ENCODE data around the gene GNAI3. TPM values are rescaled to one million over a fixed set of nuclear protein-coding genes. Genes with fewer than 3 reads are reported as not detected.

Gene GNAI3
- total RNA-seq, 1 donor from 2014 or later = 18.7 TPM

DNA sequence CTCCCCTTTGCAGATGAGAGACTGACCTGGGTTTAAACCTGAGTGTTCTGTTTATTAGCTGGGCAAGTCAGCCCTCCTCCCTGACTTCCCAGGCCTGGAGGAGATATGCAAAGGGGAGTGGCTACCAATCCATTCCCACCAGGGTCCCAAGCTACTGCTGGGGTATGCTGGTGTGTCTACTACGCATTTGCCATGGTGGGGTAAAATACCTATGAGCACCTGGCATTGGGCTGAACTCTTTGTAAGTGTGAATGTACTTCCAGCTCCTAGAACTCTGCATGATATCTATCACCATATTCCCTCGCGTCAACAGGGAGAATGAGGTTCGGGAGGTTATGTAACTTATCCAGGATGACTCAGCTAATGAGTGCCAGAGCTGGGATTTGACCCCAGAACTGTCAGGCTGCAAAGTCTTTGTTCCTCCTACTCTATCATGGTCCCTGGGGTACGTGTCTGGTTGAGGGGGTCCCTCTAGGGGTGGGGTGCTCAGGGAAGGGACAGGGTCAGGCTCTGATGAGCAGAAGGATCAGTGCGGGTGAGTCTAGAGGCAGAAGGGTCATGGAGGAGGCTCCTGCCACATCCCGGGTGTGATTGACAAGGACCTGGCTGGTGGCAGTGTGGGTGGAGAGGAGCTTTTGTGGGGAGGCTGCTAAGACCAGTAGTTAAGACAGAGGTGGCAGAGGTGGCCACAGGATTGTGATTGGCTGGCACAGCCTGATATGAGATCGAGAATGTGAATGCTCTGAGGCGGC, 88.0 kb downstream of the GNAI3 start:
- DNase-seq (ENCODE audit: low read depth, low spot score) = no peak

GRCh38 chr1:109637446-109637845, 89.0 kb downstream of the GNAI3 start:
- no peak for DNase-seq (ENCODE audit: low read depth, low spot score)

GRCh38 chr1:109639063-109639840, 90.8 kb downstream of the GNAI3 start:
- DNase-seq (ENCODE audit: low read depth, low spot score) = no peak

- DNase-seq (ENCODE audit: low read depth, low spot score) = no peak
Observed at GRCh38 chr1:109639841-109640184, 91.4 kb downstream of the GNAI3 start.

DNA sequence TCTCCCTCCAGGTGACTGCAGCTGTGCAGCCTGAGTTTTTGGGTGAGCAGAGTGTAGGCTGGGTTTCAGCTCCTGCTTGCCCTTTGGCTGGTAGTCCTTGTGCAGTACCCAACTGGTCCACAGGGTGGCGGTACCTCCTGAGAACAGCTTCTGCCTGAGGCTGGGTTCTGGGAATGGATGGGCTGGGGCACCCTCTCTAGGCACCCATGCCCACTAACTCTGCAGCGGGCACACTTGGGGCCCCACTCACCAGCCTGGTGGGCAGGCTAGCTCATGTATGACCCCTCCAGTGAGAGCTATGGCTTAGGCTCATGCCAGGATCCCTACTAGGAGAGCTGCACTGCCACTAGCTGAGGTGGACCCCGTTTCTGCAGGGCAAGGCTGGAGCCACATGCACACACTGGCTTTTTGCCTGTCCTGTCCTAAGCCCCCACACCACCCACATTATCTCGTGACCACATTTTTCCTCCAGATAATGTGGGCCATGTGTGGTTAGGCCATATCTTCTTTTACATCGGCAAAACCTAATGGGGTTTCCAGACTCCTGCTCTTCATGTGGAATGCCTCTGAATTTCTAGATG, 92.0 kb downstream of the GNAI3 start:
- DNase-seq (ENCODE audit: low read depth, low spot score) = no peak

DNA sequence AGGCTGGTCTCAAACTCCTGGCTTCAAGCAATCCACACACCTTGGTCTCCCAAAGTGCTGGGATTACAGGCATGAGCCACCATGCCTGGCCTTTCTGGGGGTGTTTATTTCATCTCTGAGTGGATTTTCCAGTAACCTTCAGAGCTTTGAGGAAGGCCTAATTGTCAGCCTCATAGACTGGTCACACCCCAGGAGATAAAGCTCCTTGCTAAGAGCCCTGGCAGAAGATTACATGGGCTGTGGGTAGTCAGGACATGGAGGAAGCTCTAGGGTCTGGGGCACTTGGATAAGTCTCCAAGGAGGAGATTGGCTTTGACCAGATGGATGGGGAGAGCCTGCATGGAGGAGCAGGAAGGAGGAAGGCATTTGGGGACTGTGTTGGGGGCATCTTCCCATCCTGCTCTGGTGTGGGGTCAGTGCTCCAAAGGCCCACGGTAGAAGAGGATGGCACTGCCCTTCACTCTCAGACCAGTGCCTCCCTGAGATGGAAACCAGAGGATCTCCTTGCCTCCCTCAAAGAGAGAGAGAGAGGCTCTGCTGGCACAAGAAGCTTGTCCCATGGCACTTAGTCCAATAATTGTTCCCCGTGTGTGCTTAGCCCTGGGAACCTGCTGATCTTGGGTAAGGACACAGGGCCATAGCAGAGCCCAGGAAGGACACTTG, 92.8 kb downstream of the GNAI3 start:
- DNase-seq (ENCODE audit: low read depth, low spot score) = no peak

DNA sequence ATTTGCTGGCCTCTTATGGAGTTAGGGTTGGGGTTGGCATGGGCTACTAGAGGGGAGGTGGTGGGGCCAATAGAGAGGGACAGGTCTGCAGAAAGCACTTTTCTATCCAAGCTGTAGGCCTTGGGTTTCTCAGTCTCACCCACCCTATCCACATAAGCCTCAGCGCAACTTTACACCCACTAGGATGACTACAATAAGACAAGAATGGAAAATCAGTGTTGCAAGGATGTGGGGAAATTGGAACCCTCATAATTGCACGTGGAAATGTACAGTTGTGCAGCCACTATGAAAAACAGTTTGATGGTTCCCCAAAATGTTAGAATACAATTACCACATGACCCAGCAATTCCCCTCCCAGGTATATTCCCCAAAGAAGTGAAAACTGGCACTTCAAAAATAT, 93.4 kb downstream of the GNAI3 start:
- DNase-seq (ENCODE audit: low read depth, low spot score) = no peak

DNA sequence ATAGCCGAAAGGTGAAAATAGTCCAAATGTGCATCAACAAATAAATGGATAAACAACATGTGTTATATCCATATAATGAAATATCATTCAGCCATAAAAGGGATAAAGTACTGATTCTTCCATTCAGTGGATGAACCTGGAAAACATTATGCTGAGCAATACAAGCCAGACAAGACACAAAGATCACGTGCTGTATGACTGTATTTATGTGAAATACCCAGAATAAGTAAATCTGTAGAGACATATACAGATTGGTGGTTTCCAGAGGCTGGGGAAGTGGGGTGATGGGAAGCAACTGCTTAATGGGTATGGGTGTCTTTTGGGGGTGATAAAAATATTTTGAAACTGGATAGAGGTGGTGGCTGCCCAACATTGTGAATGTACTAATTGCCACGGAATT, 94.2 kb downstream of the GNAI3 start:
- no peak for DNase-seq (ENCODE audit: low read depth, low spot score)

DNA sequence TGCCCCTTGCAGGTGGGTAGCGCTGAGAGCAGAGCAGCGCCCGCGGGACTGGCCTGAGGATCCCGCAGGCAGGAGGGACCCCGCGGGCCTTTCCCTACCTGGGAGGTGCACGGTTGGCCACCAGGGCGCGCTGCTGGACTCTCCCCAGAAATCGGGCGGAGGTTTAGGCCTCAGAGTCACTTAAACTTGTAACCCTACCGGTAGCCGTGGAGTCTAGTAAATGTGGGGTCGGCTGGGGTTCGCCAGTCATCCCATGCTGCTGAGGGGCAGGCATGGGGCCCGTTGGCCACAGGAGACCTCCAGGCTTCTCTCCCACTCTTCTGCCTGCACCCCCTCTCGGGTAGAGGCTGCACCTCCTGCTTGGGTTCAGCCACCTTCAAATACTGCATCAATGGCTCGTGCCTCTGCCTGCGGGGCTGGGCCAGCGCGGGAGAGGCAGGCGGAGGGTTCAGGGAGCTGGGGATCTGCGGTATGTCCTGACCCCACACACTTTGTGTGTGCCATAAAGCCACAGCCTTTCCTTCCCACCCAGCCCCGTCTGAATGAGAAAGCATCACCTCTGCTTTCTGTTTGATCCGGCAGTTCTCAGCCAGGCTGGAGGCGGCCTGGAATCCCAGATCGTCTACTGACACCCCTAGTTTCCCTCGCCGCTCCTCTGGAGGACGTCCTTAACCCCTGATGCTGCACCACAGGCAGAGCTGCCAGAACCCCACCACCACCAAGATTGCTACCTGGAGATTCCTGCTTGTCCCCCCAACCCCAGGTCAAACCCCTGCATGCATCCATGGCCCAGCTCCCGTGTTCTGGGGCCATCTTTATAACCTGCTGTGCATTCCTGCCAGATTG, 95.2 kb downstream of the GNAI3 start:
- no peak for DNase-seq (ENCODE audit: low read depth, low spot score)

DNA sequence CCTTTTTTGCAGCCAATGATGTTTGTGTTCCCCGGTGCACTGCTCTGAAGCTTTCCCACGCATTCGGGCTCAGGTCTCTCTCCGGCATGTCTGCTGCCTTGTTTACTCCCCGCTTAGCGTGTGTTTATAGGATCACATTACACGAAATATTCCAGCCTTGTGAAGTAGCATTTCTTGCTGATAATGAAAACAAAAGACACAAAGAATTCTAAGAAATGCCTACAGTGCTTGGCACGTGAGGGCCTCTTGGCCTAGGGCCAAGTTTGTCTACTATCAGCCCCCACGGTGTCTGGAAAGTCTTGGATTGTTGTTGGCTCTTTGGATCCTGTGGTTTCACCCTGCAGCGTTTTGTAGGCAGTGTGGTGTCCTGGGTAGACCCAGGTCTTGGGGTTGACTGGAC, 96.3 kb downstream of the GNAI3 start:
- no peak for DNase-seq (ENCODE audit: low read depth, low spot score)

GRCh38 chr1:109649491-109649914, 101.1 kb downstream of the GNAI3 start:
- no peak for DNase-seq (ENCODE audit: low read depth, low spot score)

DNA sequence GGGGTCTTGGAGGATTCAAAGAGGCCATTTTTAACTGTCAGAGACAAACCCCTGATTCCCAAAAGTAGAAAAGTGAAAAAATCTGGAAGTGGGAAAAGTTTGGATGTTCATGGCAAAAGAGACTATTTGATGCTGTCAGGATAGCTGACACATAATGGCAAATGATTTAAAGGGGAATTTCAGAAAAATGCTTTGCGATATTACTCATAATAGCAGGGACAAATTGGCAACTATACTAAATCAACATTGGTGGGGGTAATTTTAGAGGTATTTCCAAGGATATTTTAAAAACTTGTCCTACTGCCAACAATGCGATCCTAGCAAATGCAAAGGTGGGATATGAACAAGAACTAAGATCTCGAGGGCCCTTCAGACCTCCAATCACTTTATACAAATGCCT, 102.2 kb downstream of the GNAI3 start:
- no peak for DNase-seq (ENCODE audit: low read depth, low spot score)

GRCh38 chr1:109652402-109652801, 104.0 kb downstream of the GNAI3 start:
- DNase-seq (ENCODE audit: low read depth, low spot score) = no peak

DNA sequence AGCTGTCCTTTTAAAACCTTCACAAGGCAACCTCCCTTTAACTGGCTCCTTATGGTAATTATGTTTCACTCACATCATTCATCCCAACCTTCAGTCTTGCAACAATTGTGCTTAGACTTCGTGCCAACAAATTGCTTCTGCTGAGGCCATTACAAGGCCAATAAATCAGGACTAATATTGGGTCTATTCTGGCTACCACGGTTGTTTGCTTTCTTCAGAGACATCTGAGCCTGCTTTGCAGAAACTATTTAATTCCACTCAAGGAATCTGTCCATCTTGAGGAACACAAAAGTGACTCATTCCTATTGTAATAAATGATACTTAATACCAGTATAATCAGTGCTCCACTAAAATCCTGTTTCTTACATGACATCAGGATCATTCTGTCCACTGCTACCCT, 104.9 kb downstream of the GNAI3 start:
- no peak for DNase-seq (ENCODE audit: low read depth, low spot score)

- no peak for DNase-seq (ENCODE audit: low read depth, low spot score)
Observed at GRCh38 chr1:109654519-109654918, 106.1 kb downstream of the GNAI3 start.

DNA sequence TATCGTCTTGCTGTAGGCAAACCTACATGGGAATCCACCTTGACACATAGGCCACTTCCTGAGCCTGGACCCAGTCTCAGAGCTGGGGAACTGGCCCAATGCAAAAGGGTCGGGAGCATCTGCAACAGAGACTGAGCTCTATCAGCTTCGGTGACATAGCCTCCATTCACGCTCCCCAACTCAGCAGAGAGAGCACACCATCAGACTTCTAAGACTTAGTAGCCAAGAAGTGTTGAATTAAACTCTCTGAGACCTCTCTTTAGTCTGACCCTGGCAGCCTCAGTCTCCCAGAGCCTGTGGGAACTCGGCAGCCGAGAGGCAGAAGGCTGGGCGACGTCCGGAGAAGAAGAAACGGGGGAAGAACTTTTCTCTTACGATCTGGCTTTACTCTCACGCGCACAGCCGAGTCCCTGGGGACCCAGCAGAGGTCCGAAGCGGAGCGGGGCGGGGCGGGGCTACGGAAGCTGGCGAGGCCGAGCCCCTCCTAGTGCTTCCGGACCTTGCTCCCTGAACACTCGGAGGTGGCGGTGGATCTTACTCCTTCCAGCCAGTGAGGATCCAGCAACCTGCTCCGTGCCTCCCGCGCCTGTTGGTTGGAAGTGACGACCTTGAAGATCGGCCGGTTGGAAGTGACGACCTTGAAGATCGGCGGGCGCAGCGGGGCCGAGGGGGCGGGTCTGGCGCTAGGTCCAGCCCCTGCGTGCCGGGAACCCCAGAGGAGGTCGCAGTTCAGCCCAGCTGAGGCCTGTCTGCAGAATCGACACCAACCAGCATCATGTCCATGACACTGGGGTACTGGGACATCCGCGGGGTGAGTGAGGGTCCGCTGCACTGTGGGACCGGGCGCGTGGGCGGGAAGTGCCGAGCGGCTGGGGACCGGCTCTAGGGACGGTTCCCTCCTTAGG, 107.5 kb downstream of the GNAI3 start, which contains the start of gene GSTM4:
TSS of gene GSTM4 (plus strand) at position 485 of the 905 bp plus-strand sequence. CDS start at position 776, 291 bp downstream.
- DNase-seq (ENCODE audit: low read depth, low spot score) = no peak

GRCh38 chr1:109657395-109657794, 109.0 kb downstream of the GNAI3 start:
- DNase-seq (ENCODE audit: low read depth, low spot score) = no peak

DNA sequence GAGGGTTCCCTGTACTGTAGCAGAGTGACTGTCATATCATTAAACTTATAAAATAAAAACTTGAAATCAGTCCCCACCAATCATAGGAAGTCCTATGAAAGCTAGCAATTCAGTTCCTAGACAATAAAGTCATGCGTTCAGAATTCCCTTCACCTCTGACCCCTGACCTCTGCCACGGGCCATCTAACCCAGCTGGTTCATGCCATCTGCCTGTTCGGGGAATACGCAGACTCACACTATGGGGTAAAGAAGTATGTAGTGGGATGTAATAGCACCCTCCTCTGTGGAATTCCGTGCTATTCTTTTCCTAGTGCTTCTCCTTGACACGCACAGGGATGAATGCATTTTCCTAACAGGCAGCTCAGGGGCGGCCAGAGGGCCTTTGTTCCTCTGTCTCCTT, 109.6 kb downstream of the GNAI3 start:
- DNase-seq (ENCODE audit: low read depth, low spot score) = no peak

DNA sequence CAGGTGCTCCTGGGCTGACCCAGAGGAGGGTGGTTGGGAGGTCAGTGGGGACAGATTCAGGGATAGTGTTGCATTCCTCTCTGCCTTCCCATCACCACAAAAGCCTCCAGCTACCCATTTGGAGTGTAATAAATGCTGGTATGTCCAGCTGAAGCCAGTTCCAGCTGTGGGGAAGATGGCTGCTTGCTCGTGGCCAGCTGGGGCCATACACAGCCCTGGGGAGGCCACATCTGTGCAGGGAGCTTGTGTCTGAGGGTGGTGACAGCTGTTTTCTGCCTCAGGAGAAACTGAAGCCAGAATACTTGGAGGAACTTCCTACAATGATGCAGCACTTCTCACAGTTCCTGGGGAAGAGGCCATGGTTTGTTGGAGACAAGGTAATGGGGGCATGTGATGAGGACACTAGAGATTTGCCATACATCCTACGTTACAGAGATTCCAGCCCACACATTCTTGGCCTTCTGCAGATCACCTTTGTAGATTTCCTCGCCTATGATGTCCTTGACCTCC, 110.2 kb downstream of the GNAI3 start:
- no peak for DNase-seq (ENCODE audit: low read depth, low spot score)

DNA sequence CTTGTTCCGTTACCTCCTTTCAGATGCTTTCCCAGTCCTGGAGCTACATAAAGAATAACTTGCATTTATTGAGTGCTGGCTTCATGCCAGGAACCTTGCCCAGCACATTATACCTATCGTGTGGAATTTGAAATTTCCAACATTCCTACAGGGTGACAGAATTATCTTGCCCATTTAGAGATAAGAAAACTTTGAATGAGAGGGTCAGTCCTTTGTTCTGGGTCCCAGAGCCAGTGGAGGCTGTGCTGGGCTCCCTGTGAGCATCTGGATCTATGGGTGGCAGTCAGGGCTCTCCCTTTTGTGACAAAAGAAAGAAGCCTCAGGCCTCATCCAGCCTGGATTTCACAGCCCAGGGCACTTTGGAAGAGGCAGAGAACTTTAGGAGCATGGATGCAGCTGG, 110.7 kb downstream of the GNAI3 start:
- DNase-seq (ENCODE audit: low read depth, low spot score) = no peak
